Measurements from ENCODE around the gene NOP56. TPM values are rescaled to one million over a fixed set of nuclear protein-coding genes. Genes with fewer than 3 reads are reported as not detected.

Gene NOP56
- total and polyA plus RNA-seq, 8 donors, result 36.2 to 204 (median 72.0) TPM

DNA sequence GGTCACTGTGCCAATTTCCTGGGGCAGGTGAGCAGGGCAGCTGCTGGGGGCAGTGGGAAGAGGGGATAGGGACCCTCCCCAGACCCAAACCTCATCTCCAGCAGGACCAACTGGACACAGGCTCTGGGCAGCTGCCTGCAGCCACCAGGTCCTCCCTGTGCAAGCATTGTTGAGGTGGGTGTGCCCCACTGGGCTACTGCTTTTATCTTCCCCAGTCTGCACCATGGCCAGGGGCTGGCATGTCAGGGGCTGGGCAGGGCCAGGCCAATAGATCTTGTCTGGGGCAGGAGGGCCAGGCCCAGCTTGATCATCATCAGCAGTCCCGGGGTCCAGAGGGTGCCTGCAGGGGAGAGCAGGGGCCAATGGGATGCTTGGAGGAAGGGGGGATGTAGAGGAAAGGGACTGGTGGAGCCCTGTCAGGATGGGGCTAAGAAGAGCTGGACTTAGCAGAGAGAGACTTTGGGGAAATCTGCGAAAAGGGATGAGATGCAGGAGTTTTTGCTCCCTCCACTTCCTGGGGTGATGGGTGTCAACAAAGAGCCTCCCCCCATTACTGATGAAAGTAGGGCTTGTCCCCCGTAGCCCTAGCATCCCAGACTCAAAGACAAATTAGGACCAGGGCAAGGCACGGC, 45.9 kb downstream of the NOP56 start:
- no peaks in the 10 kb centered on the region for H3K9me3 ChIP-seq
- ATAC-seq (no peak), FAIRE-seq (no peak), DNase-seq (no peak)
- H3K27ac ChIP-seq, result no peak overlapping the region
- WGBS, 2 donors, result 65 to 80% methylated on average over 4 of the region's 4 CpGs
- no peaks in the 10 kb centered on the region for H3K27me3 ChIP-seq
- H3K4me1 ChIP-seq, result no peaks in the 10 kb centered on the region
- TF ChIP-seq, protein P1, sequence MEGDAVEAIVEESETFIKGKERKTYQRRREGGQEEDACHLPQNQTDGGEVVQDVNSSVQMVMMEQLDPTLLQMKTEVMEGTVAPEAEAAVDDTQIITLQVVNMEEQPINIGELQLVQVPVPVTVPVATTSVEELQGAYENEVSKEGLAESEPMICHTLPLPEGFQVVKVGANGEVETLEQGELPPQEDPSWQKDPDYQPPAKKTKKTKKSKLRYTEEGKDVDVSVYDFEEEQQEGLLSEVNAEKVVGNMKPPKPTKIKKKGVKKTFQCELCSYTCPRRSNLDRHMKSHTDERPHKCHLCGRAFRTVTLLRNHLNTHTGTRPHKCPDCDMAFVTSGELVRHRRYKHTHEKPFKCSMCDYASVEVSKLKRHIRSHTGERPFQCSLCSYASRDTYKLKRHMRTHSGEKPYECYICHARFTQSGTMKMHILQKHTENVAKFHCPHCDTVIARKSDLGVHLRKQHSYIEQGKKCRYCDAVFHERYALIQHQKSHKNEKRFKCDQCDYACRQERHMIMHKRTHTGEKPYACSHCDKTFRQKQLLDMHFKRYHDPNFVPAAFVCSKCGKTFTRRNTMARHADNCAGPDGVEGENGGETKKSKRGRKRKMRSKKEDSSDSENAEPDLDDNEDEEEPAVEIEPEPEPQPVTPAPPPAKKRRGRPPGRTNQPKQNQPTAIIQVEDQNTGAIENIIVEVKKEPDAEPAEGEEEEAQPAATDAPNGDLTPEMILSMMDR (IDR thresholded peaks at IDR 0.05), result no peak
- H3K4me3 ChIP-seq, result no peak overlapping the region
- H3K36me3 ChIP-seq, result no peaks in the 10 kb centered on the region
- intact Hi-C loops (cut with DNase I), result no loop called here

DNA sequence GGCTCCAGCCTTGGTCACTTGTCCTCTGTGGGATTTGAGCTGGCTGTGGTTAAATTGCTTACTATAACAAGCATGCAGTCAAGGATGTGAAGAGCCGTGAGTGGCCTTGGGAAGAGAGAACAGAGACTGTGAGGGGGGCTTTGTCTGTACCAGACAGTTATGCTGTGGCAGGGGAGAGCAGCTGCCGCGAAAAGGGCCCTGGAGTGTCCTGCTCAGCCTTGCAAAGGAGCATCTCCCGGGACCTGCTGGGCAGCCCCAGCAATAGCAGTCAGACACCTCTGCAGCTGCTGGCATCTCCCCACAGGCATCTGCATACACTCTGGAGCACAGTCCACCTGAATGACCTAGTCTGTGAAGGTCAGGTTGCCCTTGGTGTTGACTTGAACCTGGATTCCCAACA, 46.5 kb downstream of the NOP56 start:
- intact Hi-C loops (cut with DNase I), result no loop called here
- FAIRE-seq (no peak), ATAC-seq (no peak), DNase-seq (no peak)
- H3K27me3 ChIP-seq, result no peaks in the 10 kb centered on the region
- no peak overlapping the region for H3K27ac ChIP-seq
- no peaks in the 10 kb centered on the region for H3K9me3 ChIP-seq
- 72 to 75% methylated on average over 4 of the region's 4 CpGs for WGBS, 2 donors
- no peaks in the 10 kb centered on the region for H3K36me3 ChIP-seq
- H3K4me1 ChIP-seq, result no peaks in the 10 kb centered on the region
- TF ChIP-seq, protein P1 (IDR thresholded peaks at IDR 0.05), result no peak
- no peak overlapping the region for H3K4me3 ChIP-seq

DNA sequence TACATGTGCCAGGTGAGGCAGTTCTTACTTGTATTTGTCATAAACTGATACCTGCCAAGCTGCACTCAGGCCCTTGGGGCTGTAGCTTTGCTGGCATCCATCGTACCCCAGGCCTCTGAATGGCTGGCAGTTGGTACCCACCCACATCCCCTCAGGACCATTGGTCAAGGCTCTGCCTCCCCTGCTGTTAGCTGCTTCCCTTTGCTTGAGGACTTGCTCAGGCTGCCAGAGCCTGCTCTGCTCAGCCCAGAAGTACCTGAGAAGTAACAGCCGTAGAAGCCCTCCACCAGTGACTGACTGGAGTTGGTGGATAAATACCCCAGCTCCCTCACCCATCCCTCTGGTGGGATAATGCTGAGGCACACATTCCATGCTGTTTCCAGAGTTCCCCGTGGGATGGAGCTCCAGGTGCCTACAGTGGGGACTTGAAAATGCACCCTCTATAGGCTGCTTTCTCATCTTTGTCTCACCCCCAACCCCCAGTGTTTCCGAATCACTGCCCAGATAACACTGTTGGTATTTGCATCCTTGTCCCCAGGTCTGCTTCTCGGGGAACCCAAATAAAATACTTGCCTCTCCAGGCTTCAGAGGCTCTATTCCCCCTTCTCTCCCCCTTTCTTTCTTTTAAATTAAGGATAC, 47.5 kb downstream of the NOP56 start:
- H3K4me1 ChIP-seq, result no peaks in the 10 kb centered on the region
- H3K36me3 ChIP-seq, result no peaks in the 10 kb centered on the region
- FAIRE-seq, result no peak
- no peak overlapping the region for H3K4me3 ChIP-seq
- intact Hi-C loops (cut with DNase I), result no loop called here
- no peak for ATAC-seq
- H3K27ac ChIP-seq, result no peak overlapping the region
- WGBS, 2 donors, result 75 to 79% methylated on average over 5 of the region's 5 CpGs
- H3K9me3 ChIP-seq, result no peaks in the 10 kb centered on the region
- no peak for DNase-seq
- no peaks in the 10 kb centered on the region for H3K27me3 ChIP-seq
- TF ChIP-seq, protein P1 (IDR thresholded peaks at IDR 0.05), result no peak

DNA sequence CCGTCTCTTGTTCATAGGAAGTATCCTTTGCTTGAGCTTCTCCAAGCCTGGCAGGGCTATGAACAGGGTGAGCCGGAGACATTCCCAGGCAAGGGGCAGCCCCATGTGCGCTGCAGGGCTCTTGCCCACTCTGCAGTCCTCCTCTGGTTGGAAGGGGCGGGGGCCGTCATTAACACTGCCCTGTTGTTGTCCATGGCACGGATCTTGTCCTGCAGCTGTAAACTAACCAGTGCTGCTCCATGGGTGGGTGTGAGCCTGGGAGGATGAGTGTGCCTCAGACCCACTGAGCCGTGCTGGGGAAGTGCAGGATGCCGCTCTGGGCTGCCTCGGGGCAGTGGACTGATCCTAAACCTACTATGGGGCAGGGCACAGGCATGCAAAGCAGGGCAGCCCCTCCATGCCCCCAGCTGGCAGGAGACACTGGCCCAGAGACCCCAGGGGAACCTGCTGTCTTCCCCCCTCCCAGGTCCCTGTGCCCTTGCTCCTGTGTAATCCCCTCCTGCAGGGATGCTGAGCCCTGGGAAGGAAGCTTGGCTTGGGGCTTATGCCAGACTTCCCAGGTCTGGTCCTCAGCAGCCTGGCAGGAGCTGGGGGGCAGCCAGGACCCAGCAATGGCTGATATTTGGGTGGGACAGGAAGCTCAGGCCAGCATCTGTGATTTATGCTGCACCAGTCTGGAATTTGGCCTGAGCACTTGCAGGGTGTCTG, 48.6 kb downstream of the NOP56 start:
- Histone ChIP-seq H3K27me3 (no peaks in the 10 kb centered on the region), H3K4me1 (no peaks in the 10 kb centered on the region), H3K4me3 (no peak overlapping the region), H3K9me3 (no peaks in the 10 kb centered on the region), H3K27ac (no peak overlapping the region), H3K36me3 (no peaks in the 10 kb centered on the region)
- DNase-seq (no peak), ATAC-seq (no peak), FAIRE-seq (no peak)
- WGBS, 2 donors, result 59 to 70% methylated on average over 9 of the region's 9 CpGs
- TF ChIP-seq, protein P1 (IDR thresholded peaks at IDR 0.05), result no peak
- intact Hi-C loops (cut with DNase I), result no loop called here

DNA sequence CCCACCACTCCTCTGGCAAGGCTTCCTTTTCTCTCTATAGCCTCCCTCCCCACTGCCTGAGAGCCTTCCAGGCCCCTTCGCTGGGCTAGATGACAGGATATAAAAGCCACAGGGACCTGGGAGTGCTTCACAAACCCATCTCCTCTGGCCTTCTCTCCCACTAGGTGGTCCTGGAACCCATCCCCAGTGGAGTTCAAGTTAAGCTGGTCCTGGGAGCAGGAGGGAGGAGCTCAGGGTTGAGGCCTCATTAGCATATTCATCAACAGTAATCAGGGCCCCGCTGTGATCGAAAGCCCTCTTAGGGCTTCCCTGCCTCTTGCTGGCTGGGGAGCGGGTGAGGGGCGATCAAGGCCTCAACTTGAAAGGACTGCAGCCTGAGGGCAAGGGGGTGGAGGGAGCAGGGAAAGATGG, 49.2 kb downstream of the NOP56 start:
- Histone ChIP-seq H3K4me3 (no peak overlapping the region), H3K27me3 (no peaks in the 10 kb centered on the region), H3K36me3 (no peaks in the 10 kb centered on the region), H3K27ac (no peak overlapping the region), H3K4me1 (no peaks in the 10 kb centered on the region), H3K9me3 (no peaks in the 10 kb centered on the region)
- WGBS, 2 donors, result 75 to 77% methylated on average over 5 of the region's 5 CpGs
- no peak for ATAC-seq
- no peak for DNase-seq
- intact Hi-C loops (cut with DNase I), result no loop called here
- TF ChIP-seq, protein P1 (IDR thresholded peaks at IDR 0.05), result no peak
- FAIRE-seq, result no peak

Data from pancreas (tissue), 10 donors.